ENCODE measurements around the gene WDR49. TPM values are rescaled to one million over a fixed set of nuclear protein-coding genes. Genes with fewer than 3 reads are reported as not detected.

WDR49 gene
- total RNA-seq (2013; cell fraction: nucleolus; rRNA removed): 0.33 and 0.98 TPM in 2 replicates
- total RNA-seq (2014; rRNA removed): not detected in 2 replicates
- not detected in 2 replicates for total RNA-seq (2014; rRNA removed; fragmentation: Illumina TruSeq; extraction: Trizol)
- total RNA-seq (2021): 0.15 TPM in 1 of 2 replicates, not detected in the other
- polyA plus RNA-seq (2011; ENCODE audit: low read depth): not detected
- not detected in 2 replicates for polyA plus RNA-seq (2011; rRNA removed)
- polyA plus RNA-seq (2011; cell fraction: cytosol; rRNA removed): not detected in 2 replicates
- 0.10 TPM in 1 of 2 replicates, not detected in the other for polyA plus RNA-seq (2011; cell fraction: nucleus; rRNA removed)
- polyA plus RNA-seq (2012): not detected in 2 replicates
- polyA plus RNA-seq (2014; fragmentation: Illumina TruSeq; extraction: Trizol): not detected in 2 replicates
- under 1 TPM in 1 of 2 experiments, not detected in 1; 0.05 TPM for polyA plus RNA-seq (2014; fragmentation: Nextera tagmentation; extraction: Ambion mirVana)
- polyA plus RNA-seq (2014; rRNA removed): not detected in 2 replicates
- polyA plus RNA-seq (2016; fragmentation: Nextera tagmentation; extraction: Ambion mirVana): not detected
- 0.26 TPM in 1 of 2 replicates, not detected in the other for polyA minus RNA-seq (2011; rRNA and poly(A)+ RNA removed)
- not detected in 2 replicates for polyA minus RNA-seq (2011; cell fraction: cytosol; rRNA and poly(A)+ RNA removed)
- not detected in 2 replicates for polyA minus RNA-seq (2011; cell fraction: nucleus; rRNA and poly(A)+ RNA removed)
- percentile 24 among the genes with signal in this experiment for Bru-seq, nascent RNA
- percentile 37 among the genes with signal in this experiment for BruChase-seq, experiment 1, labeled RNA remaining after a 6-hour chase
- BruChase-seq, experiment 2, labeled RNA remaining after a 2-hour chase: percentile 47 among the genes with signal in this experiment
- long read RNA-seq, experiment 1: 0 reads
- long read RNA-seq, experiment 2, partial matches to known transcripts: 0 of 2 reads
- long read RNA-seq, experiment 2, other reads (novel, unspliced or antisense): 2 of 2 reads

- no peaks in the 10 kb centered on the region for H4K20me1 ChIP-seq (ENCODE audit: control insufficient read depth, insufficient read depth)
- in situ Hi-C loops (cut with MboI) (no loop called here), intact Hi-C loops (cut with micrococcal nuclease; ENCODE audit: unreplicated experiment) (no loop called here)
- ATAC-seq: peak; percentile 47; the same call in 2 of the 3 replicates
- ChIA-PET CTCF (interaction anchor here (0.6 kb wide), 1 partner anchor 83 kb away, joined by 3 read pairs; no protein-coding TSS in a partner anchor), POLR2A (no interaction called here), SMC1A (ENCODE audit: uncharacterized antibody, unreplicated experiment) (interaction anchor here (1.1 kb wide), 1 partner anchor 228 kb away, joined by 6 read pairs; no protein-coding TSS in a partner anchor), RAD21 (ENCODE audit: unreplicated experiment) (no interaction called here)
- no peaks in the 10 kb centered on the region for H3K4me1 ChIP-seq (ENCODE audit: control insufficient read depth, insufficient read depth, low read length)
- no peak within 1 kb of the TSS for H3K4me2 ChIP-seq (ENCODE audit: control insufficient read depth, insufficient read depth)
- H2AFZ ChIP-seq (ENCODE audit: control insufficient read depth, low read depth, low read length): no peak within 1 kb of the TSS
- H3K27ac ChIP-seq (ENCODE audit: control insufficient read depth, insufficient read depth): no peak within 1 kb of the TSS
- H3K79me2 ChIP-seq (ENCODE audit: control insufficient read depth, insufficient read depth, low read length): no peaks in the 10 kb centered on the region
- no peaks in the 10 kb centered on the region for H3K9me3 ChIP-seq (replicated peaks; ENCODE audit: control insufficient read depth, insufficient read depth, low read length)
- no peak for TF ChIP-seq EGR1 (IDR thresholded peaks at IDR 0.05; ENCODE audit: borderline replicate concordance in 1 of 2, low read depth in 2 of 2, low read length in 2 of 2)
- TF ChIP-seq, protein P1, sequence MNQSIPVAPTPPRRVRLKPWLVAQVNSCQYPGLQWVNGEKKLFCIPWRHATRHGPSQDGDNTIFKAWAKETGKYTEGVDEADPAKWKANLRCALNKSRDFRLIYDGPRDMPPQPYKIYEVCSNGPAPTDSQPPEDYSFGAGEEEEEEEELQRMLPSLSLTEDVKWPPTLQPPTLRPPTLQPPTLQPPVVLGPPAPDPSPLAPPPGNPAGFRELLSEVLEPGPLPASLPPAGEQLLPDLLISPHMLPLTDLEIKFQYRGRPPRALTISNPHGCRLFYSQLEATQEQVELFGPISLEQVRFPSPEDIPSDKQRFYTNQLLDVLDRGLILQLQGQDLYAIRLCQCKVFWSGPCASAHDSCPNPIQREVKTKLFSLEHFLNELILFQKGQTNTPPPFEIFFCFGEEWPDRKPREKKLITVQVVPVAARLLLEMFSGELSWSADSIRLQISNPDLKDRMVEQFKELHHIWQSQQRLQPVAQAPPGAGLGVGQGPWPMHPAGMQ (IDR thresholded peaks at IDR 0.05; ENCODE audit: borderline replicate concordance): no peak
- no peak for TF ChIP-seq ZNF384 (IDR thresholded peaks at IDR 0.05; ENCODE audit: borderline replicate concordance, low read depth, low read length)
- no peak for TF ChIP-seq YY1 (IDR thresholded peaks at IDR 0.05; ENCODE audit: low read depth, low read length)
- no peak for TF ChIP-seq ZNF207 (IDR thresholded peaks at IDR 0.05; ENCODE audit: borderline replicate concordance)
- TF ChIP-seq HDGF (IDR thresholded peaks at IDR 0.05): no peak
- no peak for TF ChIP-seq NBN (IDR thresholded peaks at IDR 0.05)
- WGBS (ENCODE audit: insufficient coverage, insufficient replicate concordance, low lambda C conversion rate, missing lambda C conversion rate): 32% methylated on average over 1 of the region's 1 CpG
- no peaks in the 10 kb centered on the region for H3K36me3 ChIP-seq (ENCODE audit: control insufficient read depth in 2 of 2, insufficient read depth in 2 of 2, low read length in 1 of 2)
- H3K4me3 ChIP-seq: no peak within 1 kb of the TSS
- H3K9ac ChIP-seq (ENCODE audit: control insufficient read depth, insufficient read depth, low read length): no peak within 1 kb of the TSS
- DNase-seq (ENCODE audit: low read depth, low spot score): no peak
- no TSS peak for BruUV-seq (replicated peaks)
- peak; percentile 27 for FAIRE-seq
- no peaks in the 10 kb centered on the region for H3K27me3 ChIP-seq (replicated peaks in 1 of 2; ENCODE audit: control insufficient read depth in 2 of 2, insufficient read depth in 2 of 2, low read length in 1 of 2)
Measured at GRCh38 chr3:167653760-167654159, at the start of gene WDR49. TSS of gene WDR49 (minus strand) at chr3:167653942. CDS start at chr3:167653425, 517 bp downstream.
